MV-4-11 (cell line): ENCODE results near the gene SPTLC2.

Source experiments
- DNase-seq: peaks from one replicate; lab custom pipeline; 2025; lab: John Stamatoyannopoulos, UW

SPTLC2 gene

GRCh38 chr14:77469539-77469938, 146.9 kb downstream of the SPTLC2 start:
- DNase-seq = no peak

DNA sequence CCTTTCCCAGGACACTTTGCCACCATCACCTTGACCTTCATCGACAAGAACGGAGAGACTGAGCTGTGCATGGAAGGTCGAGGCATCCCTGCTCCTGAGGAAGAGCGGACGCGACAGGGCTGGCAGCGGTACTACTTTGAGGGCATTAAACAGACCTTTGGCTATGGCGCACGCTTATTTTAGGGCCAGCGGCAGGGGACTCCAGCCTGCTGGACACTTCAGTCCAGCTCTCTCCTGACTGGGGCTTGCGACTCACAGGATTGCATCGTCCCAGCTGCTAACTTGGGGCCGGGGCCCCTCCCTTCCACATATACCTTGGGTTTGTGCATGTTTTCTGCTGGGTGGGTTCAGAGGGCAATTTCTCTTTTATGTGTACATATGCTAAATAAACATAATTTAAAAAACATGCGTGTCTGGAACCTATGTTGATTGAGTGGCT, 147.4 kb downstream of the SPTLC2 start:
- DNase-seq = no peak

DNA sequence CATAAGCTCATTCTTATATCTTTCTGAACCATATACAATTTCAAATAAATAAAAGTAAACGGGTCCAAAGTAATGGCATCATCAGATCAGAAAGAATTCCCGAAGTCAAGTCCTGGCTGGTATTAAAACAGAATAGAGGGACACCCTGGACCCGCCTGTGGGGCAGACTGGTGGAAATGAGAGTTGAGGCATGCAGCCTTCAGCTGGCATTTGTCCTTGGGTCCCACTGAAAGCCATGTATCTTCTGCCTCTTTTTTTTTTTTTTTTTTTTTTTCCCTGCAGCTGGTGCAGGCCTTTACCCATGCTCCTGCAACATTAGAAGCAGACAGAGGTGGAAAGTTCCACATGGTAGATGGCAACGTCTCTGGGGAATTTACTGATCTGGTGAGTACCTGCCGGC, 148.6 kb downstream of the SPTLC2 start:
- DNase-seq = no peak

GRCh38 chr14:77459072-77459723, 157.2 kb downstream of the SPTLC2 start:
- peak; percentile 65 for DNase-seq

- peak; percentile 37 for DNase-seq
Observed at GRCh38 chr14:77458249-77458950, 158.0 kb downstream of the SPTLC2 start.

- peak; percentile 99 for DNase-seq
Observed at GRCh38 chr14:77457522-77458248, 158.8 kb downstream of the SPTLC2 start, which contains the start of the genes AHSA1 and VIPAS39. Gene AHSA1, plus strand, starts transcription at chr14:77458093. Its CDS starts 97 bp downstream, at chr14:77458190. Gene VIPAS39, minus strand, starts transcription at chr14:77457601. Its CDS starts 3,499 bp downstream, at chr14:77454102.

GRCh38 chr14:77457115-77457521, 159.3 kb downstream of the SPTLC2 start:
- no peak for DNase-seq
